NCI-H2081 treated with DMSO at 0.1 percent for 48 hours (cell line): ENCODE results near the gene EFNA3.

ENCODE experiments used
- DNase-seq: peaks from one replicate; lab custom pipeline; 2025; lab: John Stamatoyannopoulos, UW

Gene EFNA3

GRCh38 chr1:155066777-155067176, 11.9 kb upstream of the EFNA3 start:
- DNase-seq, result no peak

- no peak for DNase-seq
Observed at GRCh38 chr1:155068599-155068998, 10.0 kb upstream of the EFNA3 start.

GRCh38 chr1:155069551-155070157, 9.0 kb upstream of the EFNA3 start:
- peak; percentile 46 for DNase-seq

- DNase-seq, result no peak
Observed at GRCh38 chr1:155070158-155070621, 8.4 kb upstream of the EFNA3 start.

GRCh38 chr1:155070721-155071569, 7.7 kb upstream of the EFNA3 start:
- DNase-seq, result no peak

- no peak for DNase-seq
Observed at GRCh38 chr1:155071701-155072100, 6.9 kb upstream of the EFNA3 start.

GRCh38 chr1:155072531-155073289, 5.9 kb upstream of the EFNA3 start:
- DNase-seq, result no peak

- DNase-seq, result no peak
Observed at GRCh38 chr1:155073377-155074242, 5.0 kb upstream of the EFNA3 start.

- DNase-seq, result no peak
Observed at GRCh38 chr1:155075535-155075934, 3.1 kb upstream of the EFNA3 start.

- no peak for DNase-seq
Observed at GRCh38 chr1:155076371-155076770, 2.3 kb upstream of the EFNA3 start.

- DNase-seq, result no peak
Observed at GRCh38 chr1:155077346-155077745, 1.3 kb upstream of the EFNA3 start.

GRCh38 chr1:155077758-155078445, 735 bp upstream of the EFNA3 start:
- no peak for DNase-seq

GRCh38 chr1:155079210-155079486, 511 bp downstream of the EFNA3 start:
- DNase-seq, result no peak

- no peak for DNase-seq
Observed at GRCh38 chr1:155079487-155080311, 1.1 kb downstream of the EFNA3 start.

GRCh38 chr1:155080312-155081228, 1.9 kb downstream of the EFNA3 start:
- no peak for DNase-seq

GRCh38 chr1:155081472-155082300, 3.0 kb downstream of the EFNA3 start:
- DNase-seq, result no peak

- DNase-seq, result no peak
Observed at GRCh38 chr1:155082301-155083051, 3.8 kb downstream of the EFNA3 start.

- no peak for DNase-seq
Observed at GRCh38 chr1:155083052-155083541, 4.5 kb downstream of the EFNA3 start.
